PFSK-1 (cell line): Measurements from ENCODE around the gene RPS18.

Experiments used
- POLR2AphosphoS5 ChIP-seq: IDR thresholded peaks from 2 replicates; pipeline ENCODE4 v1.6.1; 2012; ENCODE audit warnings: low read depth, mild to moderate bottlenecking, control low read depth, low read length, moderate library complexity
- TF ChIP-seq, protein P1 (sequence below), 2 experiments: IDR thresholded peaks; 2 replicates each; pipeline versions ENCODE4 v1.6.1 to v1.8.0; 2011 to 2012; ENCODE audit warnings: low read depth in 2 of 2, low read length in 2 of 2, control low read depth in 1 of 2, inconsistent platforms in 1 of 2, mild to moderate bottlenecking in 1 of 2, moderate library complexity in 1 of 2; ENCODE audit not compliant: insufficient read depth in 1 of 2

DNA sequence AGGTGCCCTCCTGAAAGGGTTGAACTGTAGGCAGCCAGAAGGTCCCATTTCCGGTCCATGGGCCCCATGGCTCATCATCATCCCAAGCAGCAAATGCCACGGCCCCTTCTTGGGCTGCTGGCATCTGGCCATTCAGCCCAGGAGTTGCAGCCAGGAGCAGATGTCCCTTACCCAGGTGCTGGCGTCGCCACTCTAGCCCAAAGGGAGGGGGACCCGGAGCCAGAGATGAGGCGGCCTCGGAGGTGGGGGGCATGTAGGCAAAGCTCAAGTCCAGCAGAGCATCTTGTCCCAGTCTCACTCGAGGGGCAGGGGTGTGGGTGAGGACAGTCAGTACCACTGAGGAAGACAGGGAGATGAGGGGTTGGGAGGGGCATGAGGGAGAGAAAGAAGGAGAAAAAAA is 33.2 kb downstream of the RPS18 start:
- TF ChIP-seq, protein P1, sequence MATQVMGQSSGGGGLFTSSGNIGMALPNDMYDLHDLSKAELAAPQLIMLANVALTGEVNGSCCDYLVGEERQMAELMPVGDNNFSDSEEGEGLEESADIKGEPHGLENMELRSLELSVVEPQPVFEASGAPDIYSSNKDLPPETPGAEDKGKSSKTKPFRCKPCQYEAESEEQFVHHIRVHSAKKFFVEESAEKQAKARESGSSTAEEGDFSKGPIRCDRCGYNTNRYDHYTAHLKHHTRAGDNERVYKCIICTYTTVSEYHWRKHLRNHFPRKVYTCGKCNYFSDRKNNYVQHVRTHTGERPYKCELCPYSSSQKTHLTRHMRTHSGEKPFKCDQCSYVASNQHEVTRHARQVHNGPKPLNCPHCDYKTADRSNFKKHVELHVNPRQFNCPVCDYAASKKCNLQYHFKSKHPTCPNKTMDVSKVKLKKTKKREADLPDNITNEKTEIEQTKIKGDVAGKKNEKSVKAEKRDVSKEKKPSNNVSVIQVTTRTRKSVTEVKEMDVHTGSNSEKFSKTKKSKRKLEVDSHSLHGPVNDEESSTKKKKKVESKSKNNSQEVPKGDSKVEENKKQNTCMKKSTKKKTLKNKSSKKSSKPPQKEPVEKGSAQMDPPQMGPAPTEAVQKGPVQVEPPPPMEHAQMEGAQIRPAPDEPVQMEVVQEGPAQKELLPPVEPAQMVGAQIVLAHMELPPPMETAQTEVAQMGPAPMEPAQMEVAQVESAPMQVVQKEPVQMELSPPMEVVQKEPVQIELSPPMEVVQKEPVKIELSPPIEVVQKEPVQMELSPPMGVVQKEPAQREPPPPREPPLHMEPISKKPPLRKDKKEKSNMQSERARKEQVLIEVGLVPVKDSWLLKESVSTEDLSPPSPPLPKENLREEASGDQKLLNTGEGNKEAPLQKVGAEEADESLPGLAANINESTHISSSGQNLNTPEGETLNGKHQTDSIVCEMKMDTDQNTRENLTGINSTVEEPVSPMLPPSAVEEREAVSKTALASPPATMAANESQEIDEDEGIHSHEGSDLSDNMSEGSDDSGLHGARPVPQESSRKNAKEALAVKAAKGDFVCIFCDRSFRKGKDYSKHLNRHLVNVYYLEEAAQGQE (IDR thresholded peaks at IDR 0.05; ENCODE audit: insufficient read depth in 1 of 2, low read depth in 2 of 2, low read length in 2 of 2), result no peak
- no peak for TF ChIP-seq POLR2AphosphoS5
